ENCODE results near the gene DPP4. TPM values are rescaled to one million over a fixed set of nuclear protein-coding genes. Genes with fewer than 3 reads are reported as not detected.

DPP4 gene
- polyA plus RNA-seq, 3 donors: 0.46 TPM; not detected in 2

GRCh38 chr2:161997916-161998471 lies 76.0 kb downstream of the DPP4 start:
- H3K79me2 ChIP-seq (ENCODE audit: insufficient read depth, low read length): no peaks in the 10 kb centered on the region
- Mint-ChIP-seq H3K9me3 (no peaks in the 10 kb centered on the region), H3K4me1 (peaks cover 26% of the 10 kb centered on the region), H3K27ac (no peak overlapping the region), H3K4me3 (no peak overlapping the region), H3K27me3 (ENCODE audit: low read depth in 3 of 3) (peaks cover 0 to 3% (median 0%) of the 10 kb centered on the region in 3 donors), H3K36me3 (no peaks in the 10 kb centered on the region)
- no peaks in the 10 kb centered on the region for H3K27me3 ChIP-seq (ENCODE audit: control insufficient read depth in 2 of 2, insufficient read depth in 2 of 2, low read length in 2 of 2)
- H3K36me3 ChIP-seq (replicated peaks in 1 of 2; ENCODE audit: control insufficient read depth in 1 of 2, insufficient read depth in 2 of 2, low read length in 2 of 2): no peaks in the 10 kb centered on the region
- H3K27ac ChIP-seq (ENCODE audit: low read depth in 1 of 2, low read length in 2 of 2): no peak overlapping the region
- no peak for DNase-seq
- peak overlapping the region; percentile 31 for H2AFZ ChIP-seq (ENCODE audit: insufficient read depth, low read depth, low read length, poor library complexity, severe bottlenecking)
- no peak overlapping the region for H3K4me2 ChIP-seq (replicated peaks; ENCODE audit: extremely low read depth, low read length, poor library complexity, severe bottlenecking)
- H3K9ac ChIP-seq (ENCODE audit: insufficient read depth, low read length, poor library complexity, severe bottlenecking): no peak overlapping the region
- TF ChIP-seq CTCF (IDR thresholded peaks at IDR 0.05): no peak
- H3K4me1 ChIP-seq (ENCODE audit: control insufficient read depth in 1 of 2, insufficient read depth in 2 of 2, low read length in 2 of 2): peaks cover 7 to 9% of the 10 kb centered on the region in 2 donors
- no peak overlapping the region for H3K4me3 ChIP-seq (replicated peaks in 1 of 3; ENCODE audit: low read depth in 2 of 3, low read length in 3 of 3)
- intact Hi-C loops (cut with micrococcal nuclease): no loop called here
- H3K9me3 ChIP-seq (replicated peaks in 1 of 2; ENCODE audit: control insufficient read depth in 1 of 2, insufficient read depth in 1 of 2, low read length in 2 of 2): no peaks in the 10 kb centered on the region
- WGBS (ENCODE audit: insufficient coverage): 87% methylated on average over 5 of the region's 9 CpGs
- H4K20me1 ChIP-seq (ENCODE audit: insufficient read depth, low read length): no peaks in the 10 kb centered on the region

- Histone ChIP-seq H3K4me3 (replicated peaks in 1 of 3; ENCODE audit: low read depth in 2 of 3, low read length in 3 of 3) (no peak overlapping the region), H3K4me2 (replicated peaks; ENCODE audit: extremely low read depth, low read length, poor library complexity, severe bottlenecking) (no peak overlapping the region), H3K9me3 (replicated peaks in 1 of 2; ENCODE audit: control insufficient read depth in 1 of 2, insufficient read depth in 1 of 2, low read length in 2 of 2) (no peaks in the 10 kb centered on the region), H2AFZ (ENCODE audit: insufficient read depth, low read depth, low read length, poor library complexity, severe bottlenecking) (no peak overlapping the region), H3K36me3 (replicated peaks in 1 of 2; ENCODE audit: control insufficient read depth in 1 of 2, insufficient read depth in 2 of 2, low read length in 2 of 2) (no peaks in the 10 kb centered on the region), H3K4me1 (ENCODE audit: control insufficient read depth in 1 of 2, insufficient read depth in 2 of 2, low read length in 2 of 2) (peaks cover 3 to 9% of the 10 kb centered on the region in 2 donors), H4K20me1 (ENCODE audit: insufficient read depth, low read length) (no peaks in the 10 kb centered on the region), H3K9ac (ENCODE audit: insufficient read depth, low read length, poor library complexity, severe bottlenecking) (no peak overlapping the region), H3K79me2 (ENCODE audit: insufficient read depth, low read length) (no peaks in the 10 kb centered on the region), H3K27ac (ENCODE audit: low read depth in 1 of 2, low read length in 2 of 2) (no peak overlapping the region), H3K27me3 (ENCODE audit: control insufficient read depth in 2 of 2, insufficient read depth in 2 of 2, low read length in 2 of 2) (no peaks in the 10 kb centered on the region)
- Mint-ChIP-seq H3K27ac (no peak overlapping the region), H3K27me3 (ENCODE audit: low read depth in 3 of 3) (peaks cover 0 to 4% (median 0%) of the 10 kb centered on the region in 3 donors), H3K36me3 (no peaks in the 10 kb centered on the region), H3K4me1 (peaks cover 24% of the 10 kb centered on the region), H3K4me3 (no peak overlapping the region), H3K9me3 (peaks cover 0 to 4% (median 0%) of the 10 kb centered on the region in 7 donors)
- no peak for TF ChIP-seq CTCF (IDR thresholded peaks at IDR 0.05)
- DNase-seq: no peak
- intact Hi-C loops (cut with micrococcal nuclease): no loop called here
Observed at GRCh38 chr2:161995553-161996016, 78.4 kb downstream of the DPP4 start.

Measured in CD14-positive monocyte (primary cell).